Lower lobe of right lung (tissue), 2 donors: ENCODE results near the gene TOR4A. TPM values are rescaled to one million over a fixed set of nuclear protein-coding genes. Genes with fewer than 3 reads are reported as not detected.
A peak's percentile ranks its signal among the peaks of the same experiment; 100 is the strongest.

Experiments
- ATAC-seq, 2 donors: fragments of 200-7000 bp; cut with Tn5 transposase; one replicate each; pipeline ENCODE4 v1.9.1; 2020 to 2022; ENCODE audit warnings: mild to moderate bottlenecking in 2 of 2, moderate library complexity in 2 of 2
- DNase-seq: peaks from one replicate; pipeline ENCODE4 v3.0.0-alpha.2; 2020
- H3K27ac ChIP-seq: fragments of 200-600 bp; one replicate; pipeline ENCODE4 v1.8.0; 2022
- H3K27me3 ChIP-seq: fragments of 200-600 bp; one replicate; pipeline ENCODE4 v1.8.0; 2022; ENCODE audit warnings: low read depth
- H3K36me3 ChIP-seq: fragments of 200-600 bp; one replicate; pipeline ENCODE4 v1.8.0; 2022; ENCODE audit warnings: mild to moderate bottlenecking
- H3K4me1 ChIP-seq: fragments of 200-600 bp; one replicate; pipeline ENCODE4 v1.8.0; 2022
- H3K4me3 ChIP-seq: fragments of 200-600 bp; one replicate; pipeline ENCODE4 v1.8.0; 2022; ENCODE audit warnings: mild to moderate bottlenecking
- H3K9me3 ChIP-seq: fragments of 200-600 bp; one replicate; pipeline ENCODE4 v1.8.0; 2022
- CTCF ChIP-seq: fragments of 200-600 bp; IDR thresholded peaks from one replicate; pipeline ENCODE4 v1.8.0; 2022; ENCODE audit warnings: antibody characterized with exemption, mild to moderate bottlenecking
- intact Hi-C: fragments of 100-400 bp; cut with DNase I; formaldehyde crosslinking; loops from one replicate; pipeline ENCODE4 v1.11.0; 2022
- total RNA-seq: library from RNA; stranded (reverse); fragmentation: NEBNext Ultra II Directional; extraction: Animal tissue kit (Norgen Biotek cat#: 25700); gene quantifications from one replicate; pipeline ENCODE4 v1.2.1, GENCODE V29; 2021
- donor health status: DM: no; HTN: yes; CAD: no; lungs with severe emphysema.

TOR4A gene
- total RNA-seq, 1 donor from 2014 or later, result 27.2 TPM

- H3K4me1 ChIP-seq, result peaks cover 30% of the 10 kb centered on the region
- peak; percentile 45 for TF ChIP-seq CTCF
- intact Hi-C loops, result no loop called here
- peaks cover 52% of the 10 kb centered on the region for H3K27me3 ChIP-seq
- peak overlapping the region; percentile 51 for H3K4me3 ChIP-seq
- no peaks in the 10 kb centered on the region for H3K36me3 ChIP-seq
- no peaks in the 10 kb centered on the region for H3K9me3 ChIP-seq
- ATAC-seq, result peak; percentile 71 to 79
- DNase-seq, result no peak
- H3K27ac ChIP-seq, result peak overlapping the region; percentile 81
Observed at GRCh38 chr9:137295238-137295811, 17.8 kb downstream of the TOR4A start.

GRCh38 chr9:137295849-137296669 lies 18.5 kb downstream of the TOR4A start:
- DNase-seq (no peak), ATAC-seq (no peak)
- peaks cover 54% of the 10 kb centered on the region for H3K27me3 ChIP-seq
- no peaks in the 10 kb centered on the region for H3K36me3 ChIP-seq
- intact Hi-C loops, result no loop called here
- peak overlapping the region; percentile 81 for H3K27ac ChIP-seq
- no peaks in the 10 kb centered on the region for H3K9me3 ChIP-seq
- TF ChIP-seq CTCF, result no peak
- H3K4me3 ChIP-seq, result peak overlapping the region; percentile 51
- peaks cover 37% of the 10 kb centered on the region for H3K4me1 ChIP-seq

GRCh38 chr9:137296670-137297664 lies 19.4 kb downstream of the TOR4A start:
- Histone ChIP-seq H3K4me3 (peak overlapping the region; percentile 51), H3K36me3 (no peaks in the 10 kb centered on the region), H3K4me1 (peaks cover 37% of the 10 kb centered on the region), H3K27ac (peak overlapping the region; percentile 81), H3K9me3 (no peaks in the 10 kb centered on the region), H3K27me3 (peaks cover 54% of the 10 kb centered on the region)
- TF ChIP-seq CTCF, result no peak
- intact Hi-C loops, result no loop called here
- ATAC-seq (no peak), DNase-seq (no peak)

- Histone ChIP-seq H3K27ac (peak overlapping the region; percentile 73), H3K9me3 (no peaks in the 10 kb centered on the region), H3K27me3 (peaks cover 51% of the 10 kb centered on the region), H3K4me3 (peak overlapping the region; percentile 63), H3K4me1 (peaks cover 42% of the 10 kb centered on the region), H3K36me3 (no peaks in the 10 kb centered on the region)
- ATAC-seq, result no peak
- DNase-seq, result no peak
- TF ChIP-seq CTCF, result no peak
- intact Hi-C loops, result no loop called here
Observed at GRCh38 chr9:137297966-137298365, 20.4 kb downstream of the TOR4A start.
